HepG2 (cell line): ENCODE results near the gene ARF6. TPM values are rescaled to one million over a fixed set of nuclear protein-coding genes. Genes with fewer than 3 reads are reported as not detected.
"Not testable (repeated sequence)": the region's sequence is repeated elsewhere in the genome, so short reads cannot be mapped to it uniquely, and the experiment has no call there.

Experiments
- ATAC-seq: fragments of 200-7000 bp; cut with Tn5 transposase; 3 replicates; pipeline ENCODE4 v1.9.1; 2020; ENCODE audit warnings: mild to moderate bottlenecking, moderate library complexity
- BruUV-seq: library from RNA; stranded (reverse); fragments of 400-500 nt; replicated peaks from 2 replicates; lab custom pipeline; 2021; lab: Mats Ljungman, UMichigan
- CTCF ChIA-PET: fragments of 300-600 bp; formaldehyde crosslinking; extraction: SDS; loops from one replicate; lab custom pipeline; 2021; ENCODE audit warnings: low total read pairs, inconsistent platforms, low intra/inter-chr PET ratio; lab: Yijun Ruan, JAX
- POLR2A ChIA-PET: fragments of 350-600 bp; sonication (Branson Sonifier 250); formaldehyde crosslinking; loops from one replicate; lab custom pipeline; 2020; ENCODE audit warnings: antibody characterized with exemption, inconsistent platforms; lab: Yijun Ruan, JAX
- DNase-seq: peaks from one replicate; pipeline ENCODE4 v3.0.0-alpha.2; 2015; ENCODE audit warnings: low spot score
- FAIRE-seq: peaks from 3 replicates; lab custom pipeline; 2011; peaks lifted over from hg19 to GRCh38; lab: Jason Lieb, UNC
- H2AFZ ChIP-seq: one replicate; pipeline ENCODE4 v1.6.1; 2011; ENCODE audit warnings: low read length, inconsistent platforms
- H3K27ac ChIP-seq: fragments of 300-600 bp; 3 replicates; pipeline ENCODE4 v1.8.0; 2011; ENCODE audit warnings: mixed run types, mild to moderate bottlenecking, mixed read lengths, low read length, inconsistent platforms; ENCODE audit not compliant: insufficient read depth; ENCODE audit errors: extremely low read length
- H3K27me3 ChIP-seq, 2 experiments: fragments of 200-600 bp in 1 of 2; 2 replicates in 1 of 2; 3 replicates in 1 of 2; pipeline versions ENCODE4 v1.6.0 to v1.8.0; 2011; ENCODE audit warnings: low read length in 2 of 2, mild to moderate bottlenecking in 2 of 2, moderate library complexity in 2 of 2, inconsistent platforms in 1 of 2; ENCODE audit not compliant: insufficient read depth in 2 of 2, control insufficient read depth in 1 of 2
- H3K36me3 ChIP-seq, 2 experiments: fragments of 200-600 bp in 1 of 2; replicated peaks in 1 of 2; 2 replicates in 1 of 2; 3 replicates in 1 of 2; pipeline versions ENCODE4 v1.5.1 to v1.8.0; 2011; ENCODE audit warnings: low read length in 2 of 2, inconsistent platforms in 1 of 2; ENCODE audit not compliant: insufficient read depth in 2 of 2, control insufficient read depth in 1 of 2
- H3K4me1 ChIP-seq: 2 replicates; pipeline ENCODE4 v1.5.1; 2012; ENCODE audit warnings: low read length, inconsistent platforms; ENCODE audit not compliant: insufficient read depth
- H3K4me2 ChIP-seq: 2 replicates; pipeline ENCODE4 v1.6.0; 2011; ENCODE audit warnings: low read depth, low read length, inconsistent platforms
- H3K4me3 ChIP-seq, 3 experiments: fragments of 200-600 bp in 1 of 3; sonication (generic), shearing (Covaris generic) in 1 of 3; replicated peaks in 1 of 3; 2 replicates each; pipeline ENCODE4 v1.5.1; 2011 to 2016; ENCODE audit warnings: low read length in 3 of 3, inconsistent platforms in 2 of 3, low read depth in 2 of 3, mild to moderate bottlenecking in 2 of 3, control low read depth in 1 of 3, mixed read lengths in 1 of 3; ENCODE audit not compliant: insufficient read depth in 1 of 3
- H3K79me2 ChIP-seq: one replicate; pipeline ENCODE4 v1.6.1; 2011; ENCODE audit warnings: low read length, inconsistent platforms; ENCODE audit not compliant: insufficient read depth
- H3K9ac ChIP-seq: 2 replicates; pipeline ENCODE4 v1.6.0; 2011; ENCODE audit warnings: mild to moderate bottlenecking, low read depth, low read length, inconsistent platforms; ENCODE audit not compliant: insufficient read depth
- H3K9me3 ChIP-seq: 2 replicates; pipeline ENCODE4 v1.5.1; 2012; ENCODE audit warnings: mild to moderate bottlenecking, low read length
- H4K20me1 ChIP-seq: 2 replicates; pipeline ENCODE4 v1.6.0; 2011; ENCODE audit warnings: inconsistent platforms, mild to moderate bottlenecking, low read length, moderate library complexity; ENCODE audit not compliant: insufficient read depth
- CBFB ChIP-seq: sonication (generic); formaldehyde crosslinking; IDR thresholded peaks from 2 replicates; pipeline ENCODE4 v1.4.0; 2020; ENCODE audit warnings: missing genetic modification reagents
- MIER3 ChIP-seq: IDR thresholded peaks from 2 replicates; pipeline ENCODE4 v1.6.1; 2016; ENCODE audit warnings: missing compliant biosample characterization, borderline replicate concordance
- PCBP1 ChIP-seq: fragments of 200-400 bp; formaldehyde crosslinking; IDR thresholded peaks from 2 replicates; pipeline ENCODE4 v1.6.1; 2017; ENCODE audit warnings: mild to moderate bottlenecking, low read depth, low read length, borderline replicate concordance
- RARA ChIP-seq: IDR thresholded peaks from 2 replicates; pipeline ENCODE4 v1.6.1; 2016; ENCODE audit warnings: missing genetic modification reagents, missing compliant biosample characterization
- SRSF4 ChIP-seq: fragments of 200-400 bp; formaldehyde crosslinking; IDR thresholded peaks from one replicate; pipeline ENCODE4 v1.6.1; 2018; ENCODE audit warnings: mild to moderate bottlenecking, low read depth, low read length, moderate library complexity; ENCODE audit not compliant: poor library complexity, severe bottlenecking
- ZNF766 ChIP-seq: sonication (generic); formaldehyde crosslinking; IDR thresholded peaks from 2 replicates; pipeline ENCODE4 v1.5.0; 2020; ENCODE audit warnings: missing genetic modification reagents, borderline replicate concordance
- WGBS: methylation state at CpG from one replicate; pipeline ENCODE4 v1.1.6; 2017; ENCODE audit warnings: low lambda C conversion rate; 5-methylcytosine and 5-hydroxymethylcytosine counted together
- in situ Hi-C: cut with HindIII; loops from 2 replicates; pipeline ENCODE4 v1.10.0; 2017; ENCODE audit warnings: low pct_unique_long_range_greater_than_20kb; ENCODE audit not compliant: extremely low pct_ligation_motif_present
- intact Hi-C: fragments of 100-400 bp; cut with micrococcal nuclease; formaldehyde crosslinking; loops from one replicate; pipeline ENCODE4 v1.10.0; 2022; ENCODE audit not compliant: unreplicated experiment
- polyA plus RNA-seq, 8 experiments: library from polyadenylated mRNA; depleted of rRNA in 3 of 8; stranded (reverse) in 7 of 8; unstranded in 1 of 8; fragments of >200 nt; fragmentation: Illumina TruSeq in 4 of 8; extraction: Trizol in 4 of 8; gene quantifications; 2 replicates each; pipeline versions ENCODE4 v1.2.1 to v1.2.3, GENCODE V29; 2011 to 2016; ENCODE audit warnings: low read depth in 4 of 8, missing spikeins in 1 of 8, mixed read lengths in 1 of 8; ENCODE audit not compliant: insufficient read depth in 1 of 8
- total RNA-seq, 5 experiments: library from RNA; depleted of rRNA; stranded (reverse); fragments of >200 nt; fragmentation: Illumina TruSeq; extraction: Trizol; gene quantifications; 2 replicates each; pipeline ENCODE4 v1.2.3, GENCODE V29; 2016; ENCODE audit warnings: low read depth in 1 of 5
- TF ChIP-seq, protein P1 (sequence below): sonication (generic); formaldehyde crosslinking; IDR thresholded peaks from 2 replicates; pipeline ENCODE4 v1.8.0; 2022; ENCODE audit warnings: mild to moderate bottlenecking, missing genetic modification reagents, borderline replicate concordance

ARF6 gene
- total and polyA plus RNA-seq, 2 of the 13 experiments (the other 11 are each of a cell fraction or from before 2014, with no cell fraction given): 12.7 to 31.9 TPM

DNA sequence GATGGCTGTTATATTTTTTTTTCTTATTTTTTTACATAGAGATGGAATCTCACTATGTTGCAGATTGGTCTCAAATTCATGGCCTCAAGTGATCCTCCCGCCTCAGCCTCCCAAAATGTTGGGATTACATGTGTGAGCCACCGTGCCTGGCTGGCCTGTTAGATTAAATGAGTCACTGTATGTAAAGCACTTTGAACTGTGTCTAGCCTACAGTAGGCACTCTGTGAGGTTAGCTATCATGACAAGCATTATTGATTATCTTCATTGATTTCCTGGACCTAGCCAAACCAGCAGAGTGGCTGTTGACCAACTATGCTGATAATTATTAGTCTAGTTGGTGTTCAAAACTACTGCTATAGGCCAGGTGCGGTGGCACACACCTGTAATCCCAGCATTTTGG is 42.6 kb downstream of the ARF6 start (continued):
- no peak for TF ChIP-seq CBFB
- TF ChIP-seq SRSF4: no peak
- TF ChIP-seq MIER3 (CRISPR knock-in tag): no peak
- no peak for TF ChIP-seq ZNF766 (CRISPR knock-in tag)
- TF ChIP-seq PCBP1: no peak
- peak; percentile 45; the same call in 1 of the 2 replicates for TF ChIP-seq RARA (CRISPR knock-in tag)
- TF ChIP-seq, protein P1, sequence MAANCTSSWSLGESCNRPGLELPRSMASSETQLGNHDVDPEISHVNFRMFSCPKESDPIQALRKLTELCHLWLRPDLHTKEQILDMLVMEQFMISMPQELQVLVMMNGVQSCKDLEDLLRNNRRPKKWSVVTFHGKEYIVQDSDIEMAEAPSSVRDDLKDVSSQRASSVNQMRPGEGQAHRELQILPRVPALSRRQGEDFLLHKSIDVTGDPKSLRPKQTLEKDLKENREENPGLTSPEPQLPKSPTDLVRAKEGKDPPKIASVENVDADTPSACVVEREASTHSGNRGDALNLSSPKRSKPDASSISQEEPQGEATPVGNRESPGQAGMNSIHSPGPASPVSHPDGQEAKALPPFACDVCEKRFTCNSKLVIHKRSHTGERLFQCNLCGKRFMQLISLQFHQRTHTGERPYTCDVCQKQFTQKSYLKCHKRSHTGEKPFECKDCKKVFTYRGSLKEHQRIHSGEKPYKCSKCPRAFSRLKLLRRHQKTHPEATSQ (CRISPR knock-in tag): no peak

GRCh38 chr14:49936246-49936645 is 43.4 kb downstream of the ARF6 start:
- WGBS: 93% methylated on average over 2 of the region's 2 CpGs

More at GRCh38 chr14:49936246-49936645, 43.4 kb downstream of the ARF6 start:
- DNase-seq, H2AFZ ChIP-seq, H3K4me3 ChIP-seq, BruUV-seq, H3K79me2 ChIP-seq, FAIRE-seq, H3K36me3 ChIP-seq, CTCF ChIA-PET, ATAC-seq, POLR2A ChIA-PET, H3K27ac ChIP-seq, H4K20me1 ChIP-seq, H3K9me3 ChIP-seq, in situ Hi-C loops, H3K4me2 ChIP-seq, H3K27me3 ChIP-seq, intact Hi-C loops, H3K9ac ChIP-seq: not testable (repeated sequence)
- peaks cover 41% of the 10 kb centered on the region for H3K4me1 ChIP-seq
